Measurements from ENCODE around the gene FOXP1. TPM values are rescaled to one million over a fixed set of nuclear protein-coding genes. Genes with fewer than 3 reads are reported as not detected.

The FOXP1 gene
- total RNA-seq, 1 experiment from 2014 or later, result 75.3 TPM

DNA sequence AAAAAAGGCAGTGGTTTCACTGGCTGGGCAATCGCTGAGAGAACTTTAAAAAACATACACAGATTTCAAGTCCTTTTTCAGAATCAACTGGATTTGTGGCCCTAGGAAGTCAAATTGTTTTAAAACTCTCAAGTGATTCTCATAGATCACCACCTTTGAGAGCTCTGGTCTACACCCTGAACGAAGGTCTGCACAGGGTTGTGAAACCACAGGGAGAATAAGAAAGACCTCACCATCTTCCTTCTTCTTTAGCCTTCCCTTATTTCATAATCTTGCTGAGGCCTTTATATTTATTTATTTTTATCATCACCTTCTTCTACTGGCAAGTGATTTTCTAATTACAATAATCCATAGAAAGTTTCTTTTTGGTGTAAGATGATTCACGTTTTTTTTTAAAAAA lies 58.1 kb downstream of the FOXP1 start:
- no peaks in the 10 kb centered on the region for H3K79me2 ChIP-seq (ENCODE audit: insufficient read depth, low read length)

More for the DNA sequence above, 58.1 kb downstream of the FOXP1 start:
- no peak overlapping the region for H3K4me3 Mint-ChIP-seq
- H4K8ac ChIP-seq (replicated peaks; ENCODE audit: insufficient read length, low read depth, low read length), result no peak overlapping the region
- no peak overlapping the region for H2AFZ ChIP-seq (ENCODE audit: low read length)
- no peak overlapping the region for H3K9ac ChIP-seq (ENCODE audit: extremely low read depth, insufficient read length, low read length)
- H3K23me2 ChIP-seq (ENCODE audit: insufficient read length, low read depth, low read length, poor library complexity, severe bottlenecking), result no peaks in the 10 kb centered on the region
- no peak overlapping the region for H3K14ac ChIP-seq (ENCODE audit: insufficient read depth, low read length)
- H4K5ac ChIP-seq (ENCODE audit: insufficient read length, low read depth, low read length), result no peak overlapping the region
- no peak overlapping the region for H2AK5ac ChIP-seq (ENCODE audit: insufficient read length, low read length)
- H3K56ac ChIP-seq (ENCODE audit: insufficient read length, low read depth, low read length), result no peak overlapping the region
- peaks cover 5% of the 10 kb centered on the region for H3K4me1 ChIP-seq (ENCODE audit: insufficient read depth, low read length)
- H3K9me3 ChIP-seq (ENCODE audit: control insufficient read depth, low read depth, low read length), result no peaks in the 10 kb centered on the region
- no peak overlapping the region for H2BK120ac ChIP-seq (ENCODE audit: low read depth, low read length, poor library complexity, severe bottlenecking)
- no peak overlapping the region for H4K91ac ChIP-seq (ENCODE audit: insufficient read length, low read depth, low read length)
- H3K27ac Mint-ChIP-seq, result no peak overlapping the region
- no peak overlapping the region for H3K27ac ChIP-seq (ENCODE audit: insufficient read length, low read depth, low read length)
- H3K4ac ChIP-seq (ENCODE audit: low read depth, low read length), result no peak overlapping the region
- H3T11ph ChIP-seq (ENCODE audit: low read length), result no peak overlapping the region
- H2BK12ac ChIP-seq (ENCODE audit: insufficient read length, low read depth, low read length), result no peak overlapping the region
- peaks cover 24 to 26% of the 10 kb centered on the region in 2 experiments for H3K4me1 Mint-ChIP-seq
- no peak for DNase-seq
- no peak overlapping the region for H3K4me2 ChIP-seq (ENCODE audit: insufficient read depth, insufficient read length, low read length)
- no peaks in the 10 kb centered on the region for H3K36me3 Mint-ChIP-seq (ENCODE audit: insufficient read depth in 1 of 3, low read depth in 3 of 3)
- H3K18ac ChIP-seq (ENCODE audit: insufficient read length, low read depth, low read length), result no peak overlapping the region
- H3K27me3 ChIP-seq (ENCODE audit: insufficient read depth, low read length), result no peaks in the 10 kb centered on the region
- WGBS (ENCODE audit: extremely low coverage, insufficient read length, low lambda C conversion rate), result no CpG with 5 or more reads among the region's 3 CpGs
- no peak overlapping the region for H3K23ac ChIP-seq (ENCODE audit: insufficient read length, low read depth, low read length)
- H2BK15ac ChIP-seq (ENCODE audit: low read depth, low read length), result no peak overlapping the region
- no peaks in the 10 kb centered on the region for H3K79me1 ChIP-seq (ENCODE audit: insufficient read depth, low read depth, low read length, poor library complexity, severe bottlenecking)
- H3K9me3 Mint-ChIP-seq, result no peaks in the 10 kb centered on the region
- H2BK5ac ChIP-seq (ENCODE audit: insufficient read length, low read length), result no peak overlapping the region
- no peak overlapping the region for H2BK20ac ChIP-seq (ENCODE audit: low read depth, low read length, poor library complexity, severe bottlenecking)
- no peaks in the 10 kb centered on the region for H3K27me3 Mint-ChIP-seq (ENCODE audit: low read depth)
- no peak for TF ChIP-seq CTCF (conservative IDR thresholded peaks at IDR 0.05)
- H4K20me1 ChIP-seq (ENCODE audit: control insufficient read depth, insufficient read depth, insufficient read length), result peaks cover 3% of the 10 kb centered on the region

All from H9 (cell line).